Astrocyte of the spinal cord (primary cell): Measurements from ENCODE around the gene CCDC78.

Source experiments
- DNase-seq: peaks from one replicate; pipeline ENCODE4 v3.0.0; 2011; ENCODE audit warnings: low read depth, low spot score
- H3K4me3 ChIP-seq: 2 replicates; pipeline ENCODE4 v1.5.1; 2011; ENCODE audit warnings: low read depth, mild to moderate bottlenecking, low read length, moderate library complexity
- CTCF ChIP-seq: IDR thresholded peaks from 2 replicates; pipeline ENCODE4 v1.5.1; 2012; ENCODE audit warnings: low read depth, mild to moderate bottlenecking, low read length, inconsistent platforms
- in situ Hi-C: cut with HindIII; loops from 2 replicates; pipeline ENCODE4 v1.10.0; 2017; ENCODE audit warnings: low sequenced_read_pairs

CCDC78 gene

GRCh38 chr16:732332-732731 lies 6.1 kb upstream of the CCDC78 start:
- in situ Hi-C loops = no loop called here
- no peak overlapping the region for H3K4me3 ChIP-seq
- no peak for TF ChIP-seq CTCF
- DNase-seq = no peak

DNA sequence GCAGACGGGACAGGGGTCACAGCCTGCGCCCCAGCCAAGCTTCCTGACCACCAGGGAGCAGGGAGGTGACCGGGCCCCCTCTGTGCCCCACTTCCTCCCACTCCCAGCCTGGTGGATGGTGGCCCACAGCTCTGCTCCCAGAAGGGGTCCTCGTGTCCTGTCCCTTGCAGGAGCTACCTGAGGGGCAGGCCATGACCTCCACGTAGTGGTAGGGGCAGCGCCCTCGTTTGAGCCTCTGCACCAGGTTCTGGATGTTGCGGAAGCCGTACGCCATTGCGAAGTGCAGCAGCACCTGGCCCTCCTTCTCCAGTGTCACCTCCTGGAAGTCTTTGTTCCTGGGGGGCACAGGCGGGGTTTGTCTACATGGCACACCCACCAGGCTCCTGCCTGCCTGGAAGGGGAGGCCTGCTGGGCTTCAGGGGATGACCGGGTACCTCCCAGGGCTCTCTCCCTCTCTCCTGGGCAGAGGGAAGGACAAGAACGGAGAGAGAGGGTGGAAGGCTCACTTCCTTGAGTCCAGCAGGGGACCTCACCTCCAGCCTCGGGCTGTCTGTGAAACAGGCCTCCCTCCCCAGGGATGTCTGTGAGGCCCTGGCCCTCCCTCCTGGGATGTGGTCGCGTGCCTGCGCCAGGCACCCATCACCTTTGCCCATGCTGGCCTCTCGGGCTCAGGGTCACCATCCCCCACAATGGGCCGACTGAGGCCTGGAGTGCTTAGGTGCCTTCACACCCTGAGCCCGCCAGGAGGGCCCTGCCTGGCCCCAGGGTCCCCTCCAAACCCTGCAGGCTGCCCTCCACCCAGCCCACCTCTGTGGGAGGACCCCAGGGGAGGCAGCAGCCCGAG lies 4.6 kb upstream of the CCDC78 start:
- in situ Hi-C loops = no loop called here
- no peak for DNase-seq
- no peak for TF ChIP-seq CTCF
- H3K4me3 ChIP-seq = no peak overlapping the region

GRCh38 chr16:729768-730665 lies 3.8 kb upstream of the CCDC78 start:
- DNase-seq = no peak
- no peak overlapping the region for H3K4me3 ChIP-seq
- in situ Hi-C loops = no loop called here
- no peak for TF ChIP-seq CTCF

- peak overlapping the region; percentile 62 for H3K4me3 ChIP-seq
- in situ Hi-C loops = no loop called here
- DNase-seq = no peak
- TF ChIP-seq CTCF = no peak
Observed at GRCh38 chr16:728890-729744, 2.9 kb upstream of the CCDC78 start.

GRCh38 chr16:728131-728889 lies 2.1 kb upstream of the CCDC78 start:
- DNase-seq = peak; percentile 83
- in situ Hi-C loops = no loop called here
- H3K4me3 ChIP-seq = peak overlapping the region; percentile 62

More at GRCh38 chr16:728131-728889, 2.1 kb upstream of the CCDC78 start:
- TF ChIP-seq CTCF = no peak
